CD4-positive, alpha-beta T cell treated with Interleukin-4 for 4 hours (primary cell): Measurements from ENCODE around the gene ZNF831.

Experiments used
- DNase-seq: peaks from one replicate; pipeline ENCODE4 v3.0.0-alpha.2; 2020

The ZNF831 gene

GRCh38 chr20:59253779-59254319 is 90.2 kb downstream of the ZNF831 start:
- DNase-seq = peak; percentile 15

GRCh38 chr20:59255256-59255655 is 91.6 kb downstream of the ZNF831 start:
- no peak for DNase-seq

- DNase-seq = peak; percentile 11
Measured at GRCh38 chr20:59258221-59258621, 94.6 kb downstream of the ZNF831 start.

GRCh38 chr20:59259946-59260345 is 96.3 kb downstream of the ZNF831 start:
- DNase-seq = no peak

GRCh38 chr20:59265298-59265697 is 101.7 kb downstream of the ZNF831 start:
- DNase-seq = no peak

GRCh38 chr20:59268870-59269269 is 105.2 kb downstream of the ZNF831 start:
- DNase-seq = no peak

GRCh38 chr20:59269411-59270025 is 105.9 kb downstream of the ZNF831 start:
- DNase-seq = no peak

- no peak for DNase-seq
Measured at GRCh38 chr20:59270380-59270779, 106.8 kb downstream of the ZNF831 start.

GRCh38 chr20:59273739-59274357 is 110.2 kb downstream of the ZNF831 start:
- no peak for DNase-seq

GRCh38 chr20:59276938-59277337 is 113.3 kb downstream of the ZNF831 start:
- no peak for DNase-seq

- DNase-seq = no peak
Measured at GRCh38 chr20:59284470-59284869, 120.8 kb downstream of the ZNF831 start.

- no peak for DNase-seq
Measured at GRCh38 chr20:59289994-59290393, 126.4 kb downstream of the ZNF831 start.

GRCh38 chr20:59291740-59292383 is 128.2 kb downstream of the ZNF831 start:
- no peak for DNase-seq

- DNase-seq = no peak
Measured at GRCh38 chr20:59295531-59295930, 131.9 kb downstream of the ZNF831 start.

GRCh38 chr20:59297686-59298085 is 134.1 kb downstream of the ZNF831 start:
- no peak for DNase-seq

GRCh38 chr20:59299945-59300332 is 136.3 kb downstream of the ZNF831 start:
- DNase-seq = no peak

GRCh38 chr20:59300333-59301081 is 136.9 kb downstream of the ZNF831 start, which contains the start of gene EDN3:
Gene EDN3 (plus strand): TSS chr20:59300611. CDS start chr20:59300813, 202 bp downstream.
- DNase-seq = no peak

GRCh38 chr20:59301343-59302007 is 137.9 kb downstream of the ZNF831 start:
- no peak for DNase-seq

- no peak for DNase-seq
Measured at GRCh38 chr20:59305908-59306655, 142.5 kb downstream of the ZNF831 start.

- no peak for DNase-seq
Measured at GRCh38 chr20:59307270-59307669, 143.6 kb downstream of the ZNF831 start.
